Left ventricle myocardium inferior (tissue), 1 donor: ENCODE measurements around the gene NELFCD. TPM values are rescaled to one million over a fixed set of nuclear protein-coding genes. Genes with fewer than 3 reads are reported as not detected.

Experiments used
- DNase-seq: peaks from one replicate; pipeline ENCODE4 v3.0.0-alpha.2; 2020
- H3K27ac ChIP-seq: fragments of 200-600 bp; replicated peaks from 2 replicates; pipeline ENCODE4 v1.8.0; 2021
- H3K27me3 ChIP-seq: fragments of 200-600 bp; 2 replicates; pipeline ENCODE4 v1.8.0; 2021; ENCODE audit warnings: low read depth
- H3K36me3 ChIP-seq: fragments of 200-600 bp; 2 replicates; pipeline ENCODE4 v1.8.0; 2021
- H3K4me1 ChIP-seq: fragments of 200-600 bp; 2 replicates; pipeline ENCODE4 v1.8.0; 2021
- H3K4me3 ChIP-seq: fragments of 200-600 bp; 2 replicates; pipeline ENCODE4 v1.8.0; 2021; ENCODE audit warnings: mild to moderate bottlenecking, moderate library complexity
- H3K9me3 ChIP-seq: fragments of 200-600 bp; replicated peaks from 2 replicates; pipeline ENCODE4 v1.8.0; 2021
- intact Hi-C: fragments of 100-400 bp; cut with micrococcal nuclease; formaldehyde crosslinking; loops from one replicate; pipeline ENCODE4 v1.11.0; 2022
- total RNA-seq: library from RNA; stranded (reverse); fragmentation: NEBNext Ultra II Directional; extraction: Animal tissue kit (Norgen Biotek cat#: 25700); gene quantifications from one replicate; pipeline ENCODE4 v1.2.1, GENCODE V29; 2021
- TF ChIP-seq, protein P1 (sequence below): fragments of 200-600 bp; IDR thresholded peaks from 2 replicates; pipeline ENCODE4 v1.8.0; 2021; ENCODE audit warnings: antibody characterized with exemption, mild to moderate bottlenecking, borderline replicate concordance
- donor health status: DM: no; HTN: yes; CAD: no; lungs with severe emphysema.

Gene NELFCD
- total RNA-seq, 1 donor from 2014 or later, result 30.4 TPM

- no peak for DNase-seq
- Histone ChIP-seq H3K27ac (no peak overlapping the region), H3K27me3 (no peaks in the 10 kb centered on the region), H3K4me3 (no peak overlapping the region), H3K36me3 (no peaks in the 10 kb centered on the region), H3K4me1 (no peaks in the 10 kb centered on the region), H3K9me3 (peaks cover 37% of the 10 kb centered on the region)
- intact Hi-C loops, result loop anchor here (10.0 kb wide), 1 partner anchor 49 kb away; no protein-coding TSS in a partner anchor
- TF ChIP-seq, protein P1, sequence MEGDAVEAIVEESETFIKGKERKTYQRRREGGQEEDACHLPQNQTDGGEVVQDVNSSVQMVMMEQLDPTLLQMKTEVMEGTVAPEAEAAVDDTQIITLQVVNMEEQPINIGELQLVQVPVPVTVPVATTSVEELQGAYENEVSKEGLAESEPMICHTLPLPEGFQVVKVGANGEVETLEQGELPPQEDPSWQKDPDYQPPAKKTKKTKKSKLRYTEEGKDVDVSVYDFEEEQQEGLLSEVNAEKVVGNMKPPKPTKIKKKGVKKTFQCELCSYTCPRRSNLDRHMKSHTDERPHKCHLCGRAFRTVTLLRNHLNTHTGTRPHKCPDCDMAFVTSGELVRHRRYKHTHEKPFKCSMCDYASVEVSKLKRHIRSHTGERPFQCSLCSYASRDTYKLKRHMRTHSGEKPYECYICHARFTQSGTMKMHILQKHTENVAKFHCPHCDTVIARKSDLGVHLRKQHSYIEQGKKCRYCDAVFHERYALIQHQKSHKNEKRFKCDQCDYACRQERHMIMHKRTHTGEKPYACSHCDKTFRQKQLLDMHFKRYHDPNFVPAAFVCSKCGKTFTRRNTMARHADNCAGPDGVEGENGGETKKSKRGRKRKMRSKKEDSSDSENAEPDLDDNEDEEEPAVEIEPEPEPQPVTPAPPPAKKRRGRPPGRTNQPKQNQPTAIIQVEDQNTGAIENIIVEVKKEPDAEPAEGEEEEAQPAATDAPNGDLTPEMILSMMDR, result no peak
Measured at GRCh38 chr20:58973866-58974265, 7.2 kb upstream of the NELFCD start.

- DNase-seq, result no peak
- H3K27me3 ChIP-seq, result no peaks in the 10 kb centered on the region
- TF ChIP-seq, protein P1, result no peak
- peaks cover 29% of the 10 kb centered on the region for H3K9me3 ChIP-seq
- intact Hi-C loops, result loop anchor here (10.0 kb wide), 1 partner anchor 51 kb away; no protein-coding TSS in a partner anchor
- H3K4me3 ChIP-seq, result no peak overlapping the region
- H3K27ac ChIP-seq, result no peak overlapping the region
- peaks cover under 1% of the 10 kb centered on the region for H3K4me1 ChIP-seq
- no peaks in the 10 kb centered on the region for H3K36me3 ChIP-seq
Measured at GRCh38 chr20:58975353-58975752, 5.7 kb upstream of the NELFCD start.

- Histone ChIP-seq H3K4me3 (no peak overlapping the region), H3K27me3 (no peaks in the 10 kb centered on the region), H3K27ac (no peak overlapping the region), H3K4me1 (peaks cover 6% of the 10 kb centered on the region), H3K36me3 (no peaks in the 10 kb centered on the region), H3K9me3 (peaks cover 29% of the 10 kb centered on the region)
- intact Hi-C loops, result loop anchor here (10.0 kb wide), 1 partner anchor 51 kb away; no protein-coding TSS in a partner anchor
- no peak for DNase-seq
- TF ChIP-seq, protein P1, result no peak
Measured at GRCh38 chr20:58976061-58976730, 4.9 kb upstream of the NELFCD start.

DNA sequence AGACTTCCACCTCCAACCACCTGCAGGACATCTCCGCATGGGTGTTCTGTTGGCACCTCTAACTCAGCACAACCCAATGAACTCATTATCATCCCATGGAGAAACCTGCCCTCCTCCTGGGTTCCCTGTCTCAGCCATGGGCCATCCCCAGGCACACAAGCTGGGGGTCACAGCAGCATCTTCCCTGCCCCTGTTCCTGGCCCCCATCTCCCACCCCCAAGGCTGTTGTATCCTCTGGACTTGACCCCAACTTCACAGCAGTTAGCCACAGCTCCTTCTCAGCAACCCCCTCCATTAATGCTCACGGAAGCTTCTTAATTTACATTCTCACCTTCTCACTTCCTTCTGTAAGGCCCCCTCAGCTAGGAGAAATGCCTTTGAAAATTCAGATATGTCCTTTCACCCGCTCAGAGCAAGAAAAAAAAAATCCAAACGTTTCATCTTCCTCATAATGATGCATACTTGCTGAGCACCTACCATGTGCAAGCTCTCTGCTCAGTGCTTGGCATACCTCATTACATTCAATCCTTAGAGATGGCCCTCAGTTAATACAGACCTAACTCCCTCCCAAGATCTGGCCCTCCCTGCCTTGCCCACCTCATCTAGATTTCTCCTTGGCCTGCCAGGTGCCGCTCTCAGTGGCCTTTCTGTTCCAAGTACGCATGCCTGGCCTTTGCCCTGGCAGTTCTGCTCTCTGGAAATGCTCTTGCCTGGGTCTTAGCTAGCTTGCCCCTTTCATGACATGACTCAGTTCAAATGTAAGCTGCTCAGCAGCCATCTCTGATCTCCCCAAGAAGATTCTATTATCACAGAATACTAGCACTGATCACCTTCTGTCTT lies 2.5 kb upstream of the NELFCD start:
- no peak overlapping the region for H3K27ac ChIP-seq
- H3K36me3 ChIP-seq, result no peaks in the 10 kb centered on the region
- no peak for DNase-seq
- peaks cover 27% of the 10 kb centered on the region for H3K4me1 ChIP-seq
- intact Hi-C loops, result loop anchor here (10.0 kb wide), 1 partner anchor 54 kb away; no protein-coding TSS in a partner anchor
- H3K4me3 ChIP-seq, result no peak overlapping the region
- peaks cover 29% of the 10 kb centered on the region for H3K9me3 ChIP-seq
- no peaks in the 10 kb centered on the region for H3K27me3 ChIP-seq
- TF ChIP-seq, protein P1, result no peak

DNA sequence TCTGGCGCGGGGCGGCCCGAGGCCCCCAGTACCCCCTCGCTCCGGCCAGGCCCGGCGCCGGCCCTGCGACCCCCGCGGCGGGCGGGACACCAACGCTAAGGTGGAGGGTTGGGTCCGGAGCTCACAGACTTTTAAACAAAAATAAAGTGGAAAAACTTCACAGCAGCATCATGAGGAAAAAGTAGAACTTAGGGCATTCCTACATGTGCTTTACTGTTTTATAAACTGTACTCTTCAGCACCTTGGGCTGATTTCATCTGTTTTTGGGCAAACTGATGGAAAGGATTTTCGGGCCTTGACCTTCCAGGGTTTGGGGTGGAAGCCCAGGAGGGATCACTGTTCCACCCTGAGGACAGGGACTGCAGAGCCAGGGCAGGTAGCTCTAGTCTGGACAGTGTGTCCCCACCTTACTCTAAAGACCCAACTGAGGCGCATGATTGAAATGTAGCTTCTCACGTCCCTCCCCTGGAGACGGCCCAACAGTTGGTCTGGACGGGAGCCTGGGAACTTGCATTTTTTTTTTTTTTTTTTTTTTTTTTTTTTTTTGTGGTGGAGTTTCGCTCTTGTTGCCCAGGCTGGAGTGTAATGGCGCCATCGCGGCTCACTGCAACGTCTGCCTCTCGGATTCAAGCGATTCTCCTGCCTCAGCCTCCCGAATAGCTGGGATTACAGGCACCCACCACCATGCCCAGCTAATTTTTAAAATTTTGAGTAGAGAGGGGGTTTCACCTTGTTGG lies 740 bp downstream of the NELFCD start:
- Histone ChIP-seq H3K27me3 (no peaks in the 10 kb centered on the region), H3K4me1 (peaks cover 60% of the 10 kb centered on the region), H3K27ac (peak overlapping the region; percentile 91), H3K9me3 (peaks cover 2% of the 10 kb centered on the region), H3K4me3 (peak overlapping the region; percentile 74), H3K36me3 (peaks cover 8% of the 10 kb centered on the region)
- TF ChIP-seq, protein P1, result no peak
- intact Hi-C loops, result loop anchor here (10.0 kb wide), 1 partner anchor 77 kb away; no protein-coding TSS in a partner anchor
- DNase-seq, result no peak
